ENCODE data around the gene FBXO36. TPM values are rescaled to one million over a fixed set of nuclear protein-coding genes. Genes with fewer than 3 reads are reported as not detected.

FBXO36 gene
- total RNA-seq, 1 experiment from 2014 or later, result 3.8 TPM

DNA sequence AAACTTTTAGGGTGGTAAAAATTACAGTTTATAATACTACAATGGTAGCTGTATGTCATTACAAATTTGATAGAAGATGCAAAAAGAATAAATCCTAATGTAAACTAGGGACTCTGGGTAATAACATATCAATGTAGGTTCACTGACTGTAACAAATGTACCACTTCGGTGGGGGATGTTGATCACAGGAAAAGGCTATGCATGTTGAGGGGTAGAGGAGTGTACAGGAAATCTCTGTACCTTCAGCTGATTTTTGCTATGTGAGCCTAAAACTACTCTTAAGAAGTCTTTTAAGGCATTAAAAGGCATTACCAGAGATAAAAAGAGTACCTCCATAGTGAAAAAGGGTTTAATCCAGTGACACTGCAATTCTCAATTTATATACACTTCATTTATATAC lies 25.4 kb upstream of the FBXO36 start:
- intact Hi-C loops (cut with micrococcal nuclease), result no loop called here
- POLR2A ChIA-PET, result no interaction called here
- ATAC-seq, result no peak

DNA sequence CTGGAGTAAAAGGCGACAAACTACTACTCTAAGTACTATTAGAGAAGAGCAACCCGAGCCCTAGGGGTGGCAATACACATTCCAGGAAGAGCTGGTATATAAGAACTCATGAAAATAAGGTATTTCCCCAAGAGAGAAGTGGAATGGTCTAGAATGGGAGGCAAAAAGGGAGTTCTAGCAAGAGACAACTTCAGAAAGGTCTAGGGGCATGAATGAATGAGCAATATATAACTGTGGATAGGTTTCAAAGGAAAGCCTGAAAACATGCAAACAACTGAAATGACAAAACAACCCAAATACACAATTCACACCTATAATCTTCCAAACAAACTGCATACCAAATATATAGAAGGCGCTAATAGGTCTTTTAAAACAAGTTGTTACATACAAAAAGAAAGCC lies 22.7 kb upstream of the FBXO36 start:
- Histone ChIP-seq H3K4me2 (ENCODE audit: low read length) (no peak overlapping the region), H3K79me2 (ENCODE audit: insufficient read depth, low read length) (peaks cover 100% of the 10 kb centered on the region), H4K20me1 (ENCODE audit: insufficient read depth) (peaks cover 7% of the 10 kb centered on the region), H3K9me2 (ENCODE audit: insufficient read depth) (no peaks in the 10 kb centered on the region), H3K9ac (ENCODE audit: low read length) (no peak overlapping the region), H3K27me3 (ENCODE audit: insufficient read depth, low read length) (no peaks in the 10 kb centered on the region), H3K36me3 (ENCODE audit: control insufficient read depth in 1 of 2, insufficient read depth in 2 of 2, low read length in 2 of 2) (0 out of 4 replicates have a peak, but pooled peaks cover 0 to under 1% of the 10 kb centered on the region in 2 experiments), H2AFZ (ENCODE audit: low read depth, low read length, poor library complexity, severe bottlenecking) (no peak overlapping the region), H3K9me3 (ENCODE audit: control insufficient read depth in 1 of 2, insufficient read depth in 1 of 2, low read depth in 1 of 2, low read length in 2 of 2) (no peaks in the 10 kb centered on the region), H3K4me3 (replicated peaks in 1 of 2; ENCODE audit: low read depth in 1 of 2, low read length in 2 of 2) (no peak overlapping the region), H3K4me1 (ENCODE audit: control insufficient read depth in 1 of 2, insufficient read depth in 2 of 2, low read length in 2 of 2) (peaks cover 25 to 30% of the 10 kb centered on the region in 2 experiments), H3K27ac (ENCODE audit: low read depth, low read length) (no peak overlapping the region)
- CTCF ChIA-PET, result no interaction called here
- intact Hi-C loops (cut with micrococcal nuclease), result no loop called here
- no TSS peak for BruUV-seq (replicated peaks)
- POLR2A ChIA-PET, result no interaction called here
- DNase-seq (ENCODE audit: low read depth, low spot score) (no peak), ATAC-seq (no peak)
- RAD21 ChIA-PET (ENCODE audit: low non-redundant PET in 1 of 2, low total read pairs in 2 of 2, uncharacterized antibody in 2 of 2, unreplicated experiment in 2 of 2), result no interaction called here
- TF ChIP-seq FOSL1 (IDR thresholded peaks at IDR 0.05; ENCODE audit: low read depth) (no peak), CEBPB (IDR thresholded peaks at IDR 0.05; ENCODE audit: low read depth) (no peak), EZH2 (IDR thresholded peaks at IDR 0.05) (no peak), RAD21 (IDR thresholded peaks at IDR 0.05; ENCODE audit: low read depth) (no peak), TCF7L2 (IDR thresholded peaks at IDR 0.05; ENCODE audit: borderline replicate concordance, extremely low read depth, insufficient read depth, insufficient read length) (no peak), ZFX (IDR thresholded peaks at IDR 0.05) (no peak), POLR2AphosphoS5 (IDR thresholded peaks at IDR 0.05; ENCODE audit: low read depth, low read length) (no peak), EGR1 (IDR thresholded peaks at IDR 0.05; ENCODE audit: low read depth) (no peak), EZH2phosphoT487 (IDR thresholded peaks at IDR 0.05; ENCODE audit: borderline replicate concordance) (no peak), POLR2A (IDR thresholded peaks at IDR 0.05; ENCODE audit: borderline replicate concordance, extremely low read depth, insufficient read depth, insufficient read length) (no peak), SIN3A (IDR thresholded peaks at IDR 0.05; ENCODE audit: low read depth) (no peak), ELF1 (IDR thresholded peaks at IDR 0.05; ENCODE audit: borderline replicate concordance, low read depth) (no peak), SP1 (IDR thresholded peaks at IDR 0.05; ENCODE audit: low read depth) (no peak), SRF (IDR thresholded peaks at IDR 0.05; ENCODE audit: low read depth) (no peak)
- TF ChIP-seq, protein P1, sequence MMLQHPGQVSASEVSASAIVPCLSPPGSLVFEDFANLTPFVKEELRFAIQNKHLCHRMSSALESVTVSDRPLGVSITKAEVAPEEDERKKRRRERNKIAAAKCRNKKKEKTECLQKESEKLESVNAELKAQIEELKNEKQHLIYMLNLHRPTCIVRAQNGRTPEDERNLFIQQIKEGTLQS (IDR thresholded peaks at IDR 0.05), result no peak
- TF ChIP-seq, protein P2, sequence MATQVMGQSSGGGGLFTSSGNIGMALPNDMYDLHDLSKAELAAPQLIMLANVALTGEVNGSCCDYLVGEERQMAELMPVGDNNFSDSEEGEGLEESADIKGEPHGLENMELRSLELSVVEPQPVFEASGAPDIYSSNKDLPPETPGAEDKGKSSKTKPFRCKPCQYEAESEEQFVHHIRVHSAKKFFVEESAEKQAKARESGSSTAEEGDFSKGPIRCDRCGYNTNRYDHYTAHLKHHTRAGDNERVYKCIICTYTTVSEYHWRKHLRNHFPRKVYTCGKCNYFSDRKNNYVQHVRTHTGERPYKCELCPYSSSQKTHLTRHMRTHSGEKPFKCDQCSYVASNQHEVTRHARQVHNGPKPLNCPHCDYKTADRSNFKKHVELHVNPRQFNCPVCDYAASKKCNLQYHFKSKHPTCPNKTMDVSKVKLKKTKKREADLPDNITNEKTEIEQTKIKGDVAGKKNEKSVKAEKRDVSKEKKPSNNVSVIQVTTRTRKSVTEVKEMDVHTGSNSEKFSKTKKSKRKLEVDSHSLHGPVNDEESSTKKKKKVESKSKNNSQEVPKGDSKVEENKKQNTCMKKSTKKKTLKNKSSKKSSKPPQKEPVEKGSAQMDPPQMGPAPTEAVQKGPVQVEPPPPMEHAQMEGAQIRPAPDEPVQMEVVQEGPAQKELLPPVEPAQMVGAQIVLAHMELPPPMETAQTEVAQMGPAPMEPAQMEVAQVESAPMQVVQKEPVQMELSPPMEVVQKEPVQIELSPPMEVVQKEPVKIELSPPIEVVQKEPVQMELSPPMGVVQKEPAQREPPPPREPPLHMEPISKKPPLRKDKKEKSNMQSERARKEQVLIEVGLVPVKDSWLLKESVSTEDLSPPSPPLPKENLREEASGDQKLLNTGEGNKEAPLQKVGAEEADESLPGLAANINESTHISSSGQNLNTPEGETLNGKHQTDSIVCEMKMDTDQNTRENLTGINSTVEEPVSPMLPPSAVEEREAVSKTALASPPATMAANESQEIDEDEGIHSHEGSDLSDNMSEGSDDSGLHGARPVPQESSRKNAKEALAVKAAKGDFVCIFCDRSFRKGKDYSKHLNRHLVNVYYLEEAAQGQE (IDR thresholded peaks at IDR 0.05; ENCODE audit: low read depth), result no peak
- TF ChIP-seq, protein P3, sequence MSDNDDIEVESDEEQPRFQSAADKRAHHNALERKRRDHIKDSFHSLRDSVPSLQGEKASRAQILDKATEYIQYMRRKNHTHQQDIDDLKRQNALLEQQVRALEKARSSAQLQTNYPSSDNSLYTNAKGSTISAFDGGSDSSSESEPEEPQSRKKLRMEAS (IDR thresholded peaks at IDR 0.05), result no peak

More for the DNA sequence above, 25.4 kb upstream of the FBXO36 start:
- H2AFZ ChIP-seq (ENCODE audit: low read depth, low read length, poor library complexity, severe bottlenecking), result no peak overlapping the region
- no TSS peak for BruUV-seq (replicated peaks)
- TF ChIP-seq YY1 (IDR thresholded peaks at IDR 0.05; ENCODE audit: extremely low read depth, insufficient replicate concordance, low read depth, low read length) (no peak), ZFX (IDR thresholded peaks at IDR 0.05) (no peak), TCF7L2 (IDR thresholded peaks at IDR 0.05; ENCODE audit: borderline replicate concordance, extremely low read depth, insufficient read depth, insufficient read length) (no peak), SRF (IDR thresholded peaks at IDR 0.05; ENCODE audit: low read depth) (no peak)
- TF ChIP-seq, protein P1 (IDR thresholded peaks at IDR 0.05), result no peak
- H3K4me2 ChIP-seq (ENCODE audit: low read length), result no peak overlapping the region
- ChIA-PET RAD21 (ENCODE audit: low non-redundant PET in 1 of 2, low total read pairs in 2 of 2, uncharacterized antibody in 2 of 2, unreplicated experiment in 2 of 2) (no interaction called here), CTCF (no interaction called here)
- H3K4me3 ChIP-seq (replicated peaks in 1 of 2; ENCODE audit: low read depth in 1 of 2, low read length in 2 of 2), result no peak overlapping the region
- H3K9me2 ChIP-seq (ENCODE audit: insufficient read depth), result no peaks in the 10 kb centered on the region
- peaks cover 100% of the 10 kb centered on the region for H3K79me2 ChIP-seq (ENCODE audit: insufficient read depth, low read length)
- no peak for DNase-seq (ENCODE audit: low read depth, low spot score)
- no peak overlapping the region for H3K27ac ChIP-seq (ENCODE audit: low read depth, low read length)
- peaks cover 11 to 13% of the 10 kb centered on the region in 2 experiments for H3K4me1 ChIP-seq (ENCODE audit: control insufficient read depth in 1 of 2, insufficient read depth in 2 of 2, low read length in 2 of 2)
- no peaks in the 10 kb centered on the region for H3K9me3 ChIP-seq (ENCODE audit: control insufficient read depth in 1 of 2, insufficient read depth in 1 of 2, low read depth in 1 of 2, low read length in 2 of 2)
- peaks cover under 1% of the 10 kb centered on the region for H4K20me1 ChIP-seq (ENCODE audit: insufficient read depth)
- no peaks in the 10 kb centered on the region for H3K27me3 ChIP-seq (ENCODE audit: insufficient read depth, low read length)
- no peaks in the 10 kb centered on the region for H3K36me3 ChIP-seq (ENCODE audit: control insufficient read depth in 1 of 2, insufficient read depth in 2 of 2, low read length in 2 of 2)
- H3K9ac ChIP-seq (ENCODE audit: low read length), result no peak overlapping the region

All from HCT116 (cell line).